ENCODE measurements around the gene GSG1L.

GSG1L gene

DNA sequence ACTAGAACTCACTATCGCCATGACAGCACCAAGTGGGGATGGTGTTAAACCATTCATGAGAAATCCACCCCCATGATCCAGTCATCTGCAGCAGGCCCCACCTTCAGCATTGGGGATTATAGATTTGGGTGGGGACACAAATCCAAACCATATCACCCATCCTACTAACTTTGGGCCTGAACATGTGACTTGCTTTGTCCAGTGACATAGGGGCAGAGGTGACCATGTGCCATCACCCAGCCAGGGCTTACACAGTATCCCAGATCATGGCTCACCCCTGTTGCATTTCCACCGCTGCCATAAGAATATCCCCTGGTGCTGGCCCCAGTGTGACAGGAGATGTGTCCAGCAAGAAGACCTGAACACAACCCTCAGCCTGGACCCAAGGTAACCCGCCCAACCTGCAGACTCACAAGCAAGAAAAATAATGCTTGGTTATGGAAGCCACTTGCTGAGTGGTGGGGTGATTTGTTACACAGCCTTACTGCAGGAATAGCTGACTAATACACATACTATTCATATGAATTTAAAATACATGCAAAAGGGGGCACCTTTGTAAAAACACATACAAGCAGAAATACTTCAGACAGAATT, 130.9 kb downstream of the GSG1L start:
- DNase-seq, result no peak

DNA sequence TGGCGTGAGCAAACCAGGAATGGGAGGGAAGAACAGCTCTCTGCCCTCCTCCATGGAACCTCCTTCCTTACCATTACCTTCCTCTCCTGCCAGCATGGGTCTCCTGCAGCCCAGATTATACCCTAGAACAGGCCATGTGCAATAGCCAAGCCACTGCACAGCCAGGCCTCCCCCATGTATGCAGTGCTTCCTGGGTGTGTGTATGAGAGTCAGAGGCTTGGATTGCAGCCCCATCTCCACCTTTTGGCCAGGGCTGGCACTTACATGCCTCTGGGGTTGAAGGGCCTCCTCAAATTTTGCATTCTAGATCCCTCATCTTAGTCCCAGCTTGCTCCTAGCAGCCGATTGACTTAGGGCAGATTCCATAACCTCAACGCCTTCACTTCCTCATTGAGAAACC, 133.7 kb downstream of the GSG1L start:
- DNase-seq, result no peak

DNA sequence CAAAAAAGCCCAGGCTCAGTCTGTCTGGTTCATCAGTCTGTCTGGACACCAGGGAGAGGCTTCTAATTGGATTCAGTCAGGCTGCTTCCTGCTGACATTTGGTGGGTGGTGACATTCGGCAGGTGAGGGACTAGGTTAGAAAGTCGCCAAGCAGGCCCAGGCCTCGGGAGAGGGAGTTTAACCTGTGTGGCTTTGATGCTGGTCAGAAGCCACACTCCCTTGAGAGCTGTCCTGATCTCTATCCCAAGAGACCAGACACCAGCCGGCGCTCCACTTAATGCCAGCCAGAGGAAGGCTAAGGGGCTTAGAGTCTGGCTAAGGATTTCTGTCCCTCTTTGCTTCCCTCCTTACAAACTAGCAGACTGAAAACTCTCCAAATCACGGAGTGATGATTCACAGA, 135.0 kb downstream of the GSG1L start:
- DNase-seq, result no peak

DNA sequence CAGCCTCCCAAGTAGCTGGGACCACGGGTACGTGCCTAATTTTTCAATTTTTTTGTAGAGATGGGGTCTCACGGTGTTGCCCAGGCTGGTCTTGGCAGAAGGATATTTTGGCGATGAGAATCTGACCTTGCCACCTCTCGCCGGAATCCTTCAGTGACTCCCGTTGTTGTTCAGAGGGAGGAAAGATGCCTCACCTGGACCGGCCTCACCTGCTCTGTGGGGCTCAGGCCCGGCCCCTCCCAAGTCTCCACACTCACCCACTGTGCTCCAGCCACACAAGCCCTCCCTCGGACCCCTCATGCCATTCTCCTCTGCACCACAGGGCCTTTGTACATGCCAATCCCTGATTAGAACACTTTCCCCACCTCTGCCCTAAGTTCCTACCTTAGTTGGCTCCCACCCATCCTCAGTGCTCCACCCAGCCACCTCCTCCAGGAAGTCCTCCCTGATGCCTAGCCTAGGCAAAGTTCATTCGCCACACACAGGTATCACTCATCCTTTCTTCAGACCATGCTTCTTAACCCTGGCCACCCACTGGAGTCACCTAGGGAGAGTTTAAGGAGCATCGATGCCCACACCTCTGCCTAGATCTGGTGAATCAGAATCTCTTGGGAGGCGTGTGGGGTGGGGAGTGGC, 136.1 kb downstream of the GSG1L start:
- no peak for DNase-seq

DNA sequence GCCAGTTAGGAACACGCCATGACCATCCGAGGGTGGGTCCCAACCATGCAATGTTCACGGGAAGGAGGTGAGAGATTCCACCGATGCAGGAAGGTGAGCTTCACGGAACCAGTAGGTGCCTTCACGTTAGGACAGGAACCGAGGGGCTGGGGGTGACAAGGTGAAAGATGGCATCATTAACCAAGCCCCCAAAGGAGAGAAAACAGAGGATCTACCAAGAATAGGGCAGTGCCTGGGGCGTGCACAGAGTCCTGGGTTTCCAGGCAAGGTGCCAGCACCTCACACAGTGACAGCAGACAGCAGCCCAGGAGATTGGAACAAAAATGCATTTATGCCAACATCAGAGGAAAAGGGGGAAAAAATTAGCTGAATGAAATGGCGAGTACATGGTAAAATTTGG, 137.9 kb downstream of the GSG1L start:
- no peak for DNase-seq

DNA sequence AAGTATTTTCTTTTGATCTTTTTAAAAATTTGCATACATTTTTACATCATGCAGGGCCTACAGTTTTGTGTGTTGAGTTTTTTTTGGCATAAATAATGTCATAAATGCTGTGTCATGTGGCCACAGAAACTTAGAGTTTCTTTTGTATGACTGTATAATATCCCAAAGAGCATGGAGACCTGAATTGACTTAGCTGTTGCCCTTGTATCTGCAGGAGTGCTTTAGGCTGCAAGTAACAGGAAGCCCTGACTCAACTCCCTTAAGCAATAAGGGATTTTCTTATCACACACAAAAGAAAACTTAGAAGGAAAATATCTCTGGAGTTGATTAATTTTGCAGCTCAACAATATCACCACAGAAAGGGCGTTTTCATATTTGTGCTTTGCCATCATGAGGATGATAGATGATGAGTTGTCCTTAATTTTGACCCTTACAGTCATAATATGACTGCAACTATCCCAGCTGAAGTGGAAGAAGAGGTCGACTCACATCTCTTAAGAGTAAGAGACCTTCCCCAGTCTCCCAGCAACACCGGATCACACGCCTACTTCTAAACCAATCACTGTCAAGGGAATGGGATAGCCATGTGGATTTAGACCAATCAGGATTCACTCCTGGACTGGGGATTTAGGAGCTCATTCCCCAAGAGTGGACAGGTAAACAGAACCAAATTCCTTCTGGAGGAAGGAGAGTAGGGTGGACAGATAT, 138.9 kb downstream of the GSG1L start:
- DNase-seq, result no peak

DNA sequence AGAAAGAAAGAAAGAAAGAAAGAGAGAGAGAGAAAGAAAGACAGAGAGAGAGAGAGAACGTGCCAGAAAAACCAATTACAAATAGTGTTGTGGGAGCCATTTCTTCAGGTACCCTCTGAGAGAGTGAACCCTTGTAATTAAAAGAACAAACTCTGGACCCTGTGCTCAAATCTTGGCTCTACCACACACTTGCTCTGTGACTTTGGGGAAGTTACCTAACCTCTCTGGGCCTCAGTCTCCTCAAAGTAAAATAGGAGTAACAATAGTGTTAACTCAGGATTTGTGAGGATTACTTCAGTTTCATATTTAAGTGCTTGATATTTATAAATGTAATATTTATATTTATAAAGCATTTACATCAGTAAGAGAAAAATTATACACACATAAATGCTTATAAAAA, 139.8 kb downstream of the GSG1L start:
- no peak for DNase-seq

DNA sequence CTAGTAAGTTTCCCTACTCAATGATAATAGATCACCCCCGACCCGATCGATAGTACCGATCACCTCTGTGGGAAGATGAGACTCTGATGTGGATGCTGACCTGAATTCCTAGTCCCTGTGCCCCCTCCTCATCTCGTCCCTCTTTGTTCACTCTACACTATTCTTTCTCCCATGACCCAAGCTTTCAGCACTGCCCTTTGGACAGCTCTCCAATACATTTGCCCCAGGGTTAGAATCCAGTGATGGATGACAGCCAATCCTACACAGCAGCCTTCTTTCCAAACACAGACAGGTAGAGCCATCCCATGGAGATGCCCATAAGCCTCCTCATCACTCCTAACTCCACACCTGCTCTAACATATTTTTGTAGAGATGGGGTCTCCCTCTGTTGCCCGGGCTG, 141.1 kb downstream of the GSG1L start:
- DNase-seq, result no peak

DNA sequence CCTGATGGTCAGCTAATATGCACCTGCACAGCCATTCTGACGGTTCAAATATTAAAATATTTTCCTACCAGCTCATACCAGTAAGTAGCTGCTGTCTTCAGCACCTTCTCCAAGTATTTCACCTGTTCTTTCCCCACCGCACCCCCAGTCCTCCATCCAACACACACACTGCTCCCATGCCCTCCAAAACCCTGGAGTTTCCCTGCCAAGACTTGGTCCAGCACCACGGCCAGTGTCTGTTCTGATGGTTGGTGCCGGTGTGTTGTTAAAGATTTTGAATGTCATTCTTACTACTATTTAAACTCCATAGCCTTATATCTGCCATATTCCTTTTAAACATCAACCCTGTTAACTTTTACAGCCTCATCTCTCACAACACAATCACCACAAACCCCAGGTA, 142.4 kb downstream of the GSG1L start:
- DNase-seq, result no peak

DNA sequence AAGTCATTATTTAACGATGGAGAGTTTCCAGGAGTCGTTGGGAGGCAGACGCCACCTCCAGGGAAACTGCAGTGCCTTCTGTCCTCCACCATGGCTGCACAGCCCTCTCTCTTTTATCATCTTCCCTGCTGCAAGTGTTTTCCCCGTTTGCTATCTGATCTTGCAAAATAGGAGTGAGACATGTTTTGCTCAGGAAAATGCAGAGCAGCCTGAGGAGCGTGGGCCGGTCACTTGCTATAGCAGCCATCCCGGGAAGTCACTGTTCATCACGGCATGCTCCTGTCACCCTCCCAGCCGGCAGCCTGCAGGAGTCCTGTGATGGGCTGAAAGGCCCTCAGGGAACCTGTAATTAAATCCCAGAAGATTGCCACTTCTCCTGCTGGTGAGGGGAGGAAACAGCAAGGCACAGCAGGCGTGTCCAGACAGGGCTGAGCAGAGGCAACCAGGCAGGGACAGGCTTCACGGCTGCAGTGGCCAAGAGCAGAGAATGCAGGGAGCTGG, 143.1 kb downstream of the GSG1L start:
- DNase-seq, result no peak

DNA sequence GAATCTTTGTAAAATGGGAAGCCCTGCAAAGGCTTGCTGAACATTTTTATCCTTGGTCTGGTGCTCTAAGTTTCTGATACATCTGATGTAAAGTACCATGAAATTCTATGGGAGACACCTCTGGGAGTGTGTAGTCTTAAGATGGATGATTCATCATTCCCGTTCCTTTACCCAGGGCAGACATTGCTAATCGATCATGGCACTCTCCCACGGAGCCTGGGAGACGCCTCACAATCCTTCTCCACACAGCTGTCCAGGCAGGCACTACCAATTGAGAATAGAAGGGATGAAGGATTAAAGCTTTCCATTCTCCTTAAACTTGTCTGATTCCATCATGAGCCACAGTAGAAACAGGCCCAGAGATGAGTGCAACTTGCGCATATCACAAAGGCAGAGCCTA, 144.8 kb downstream of the GSG1L start:
- DNase-seq, result no peak

DNA sequence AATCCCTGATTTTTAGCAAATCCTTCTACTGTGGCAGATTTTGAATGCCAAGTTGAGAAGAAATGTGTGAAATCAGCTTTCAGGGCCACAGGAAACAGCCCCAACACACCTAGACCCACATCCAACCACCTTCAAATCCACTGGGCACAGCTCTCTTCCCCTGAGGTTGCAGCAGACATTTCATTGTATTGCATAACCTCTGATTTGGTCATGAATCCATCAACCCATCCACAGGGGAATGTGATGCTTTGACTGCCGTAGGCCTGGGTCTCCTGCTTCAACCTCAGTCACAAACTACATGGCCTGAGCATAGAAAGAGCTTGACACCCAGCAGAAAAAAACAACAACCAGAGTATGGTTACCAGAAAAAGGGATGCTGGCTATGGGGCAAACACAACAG, 145.6 kb downstream of the GSG1L start:
- DNase-seq, result no peak

DNA sequence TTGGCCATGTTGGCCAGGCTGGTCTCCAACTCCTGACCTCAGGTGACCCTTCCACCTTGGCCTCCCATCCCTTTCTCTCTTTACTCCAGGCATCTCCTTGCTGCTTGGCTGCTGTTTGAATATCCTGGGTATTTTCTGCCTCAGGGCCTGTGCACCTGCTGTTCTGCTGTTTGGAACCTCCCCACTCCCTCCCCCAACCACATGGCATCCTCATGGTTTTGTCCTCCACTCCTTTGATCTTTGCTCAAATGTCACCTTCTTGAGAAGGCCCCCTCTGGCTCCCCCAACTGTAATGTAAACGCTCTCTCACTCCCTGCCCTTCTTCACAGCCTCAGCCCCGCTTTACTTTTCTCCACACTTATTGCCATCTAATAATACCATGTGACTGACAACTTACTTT, 152.0 kb downstream of the GSG1L start:
- no peak for DNase-seq

DNA sequence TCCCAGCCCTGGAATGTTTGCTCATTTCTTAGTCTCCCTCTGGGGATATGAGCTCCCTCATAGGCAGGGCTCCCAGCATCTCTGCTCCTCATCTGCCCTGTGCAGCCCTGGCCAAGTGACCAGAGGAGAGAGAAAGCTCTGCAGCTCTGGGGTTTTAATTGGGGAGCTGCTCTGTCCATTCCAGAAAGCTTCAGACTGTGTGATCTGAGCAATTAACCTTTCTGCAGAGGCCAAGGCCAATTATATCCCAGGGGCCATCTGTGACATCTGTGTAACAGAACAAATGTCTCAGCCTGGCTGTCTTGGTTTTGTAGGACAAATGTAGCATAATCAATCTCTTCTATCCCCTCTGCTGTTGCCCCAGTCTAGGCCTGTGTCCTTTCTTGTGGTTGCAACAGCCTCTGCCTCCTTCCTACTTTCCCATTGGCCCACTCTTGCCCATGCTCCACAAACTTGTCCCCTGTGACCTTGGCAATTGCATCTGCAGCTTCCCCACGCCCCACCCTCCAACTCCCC, 156.0 kb downstream of the GSG1L start:
- no peak for DNase-seq

DNA sequence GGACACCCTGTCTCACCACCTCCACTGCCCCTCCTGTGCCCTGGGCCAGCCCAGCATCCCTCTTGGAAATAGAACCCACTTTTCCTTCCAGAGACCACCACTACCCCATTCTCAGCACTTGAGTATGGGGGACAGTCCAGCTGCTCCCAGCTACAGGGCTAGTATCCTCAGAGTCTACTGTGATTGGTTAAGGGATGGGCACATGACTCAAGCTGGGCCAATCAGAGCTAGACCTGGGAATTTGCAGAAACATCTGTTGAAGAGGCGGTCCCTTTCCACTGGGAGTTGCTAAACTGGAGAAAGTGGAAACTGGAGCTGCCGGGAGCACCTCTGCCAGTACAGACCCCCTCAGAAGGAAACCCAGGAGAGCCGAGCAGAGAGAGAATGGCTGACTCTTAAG, 156.6 kb downstream of the GSG1L start:
- DNase-seq, result no peak

DNA sequence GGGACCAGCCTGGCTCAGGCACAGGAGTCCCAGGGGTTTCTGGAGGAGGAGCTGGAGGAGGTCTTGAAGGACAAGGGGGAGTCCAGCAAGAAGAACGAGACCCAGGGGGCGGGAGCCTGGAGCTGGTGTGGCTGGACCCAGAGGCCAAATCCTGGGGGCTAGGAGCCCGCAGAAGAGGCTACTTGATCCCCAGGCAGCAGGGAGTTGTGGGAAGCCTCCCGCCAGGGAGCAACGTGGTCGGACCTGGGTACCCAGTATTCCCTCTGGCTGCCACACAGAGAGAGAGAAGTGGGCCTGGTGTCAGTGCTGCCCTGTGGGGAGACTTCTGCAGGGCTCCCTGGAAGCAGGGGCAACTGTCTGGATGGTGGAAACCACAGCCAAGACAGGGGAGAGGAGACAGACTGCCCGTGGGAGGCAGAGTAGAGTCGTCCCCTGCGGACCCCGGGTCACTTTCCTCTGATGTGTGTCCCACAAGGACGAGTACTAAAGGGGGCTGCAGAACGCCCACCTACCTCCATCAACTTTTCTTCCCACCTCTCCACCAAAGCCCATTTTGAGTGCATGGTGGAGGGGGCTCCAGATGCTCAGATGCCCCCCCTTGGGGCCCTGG, 160.4 kb downstream of the GSG1L start:
- no peak for DNase-seq

DNA sequence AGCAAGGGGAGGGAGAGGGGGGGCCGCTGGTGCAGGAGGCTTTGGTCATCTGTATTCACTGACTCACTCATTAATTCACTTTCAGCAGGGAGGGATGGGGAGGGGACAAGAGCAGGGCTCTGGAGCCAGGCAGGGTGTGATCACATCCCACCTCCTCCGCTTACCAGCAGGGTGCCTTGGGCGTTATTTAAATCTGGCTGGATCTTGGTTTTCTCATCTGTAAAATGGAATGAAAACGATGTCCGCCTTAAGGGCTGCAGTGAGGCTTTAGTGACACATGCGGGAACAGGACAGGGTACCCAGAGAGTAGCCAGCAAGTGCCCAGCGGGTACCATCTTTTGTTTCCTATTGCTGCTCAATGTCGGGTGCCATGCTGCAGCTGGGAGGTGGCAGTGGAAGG, 161.0 kb downstream of the GSG1L start:
- no peak for DNase-seq

DNA sequence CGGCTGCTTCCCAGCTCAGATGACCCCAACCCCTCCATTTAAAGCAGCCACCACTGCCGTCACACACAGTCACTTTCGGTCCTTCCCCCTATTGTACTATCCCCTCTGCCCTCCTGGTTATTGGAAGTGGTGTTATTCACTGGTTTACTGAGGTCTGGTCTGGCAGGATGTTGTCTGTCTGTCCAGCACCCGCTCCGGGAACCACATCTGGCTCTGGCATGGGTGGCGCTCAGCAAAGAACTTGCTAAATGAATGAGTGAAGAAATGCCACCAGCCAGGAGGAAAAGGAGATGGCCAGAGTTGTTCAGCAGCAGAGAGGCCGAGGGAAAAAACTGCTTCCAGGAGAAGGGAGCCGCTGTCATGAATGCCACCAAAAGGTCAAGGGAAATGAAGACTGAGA, 161.6 kb downstream of the GSG1L start:
- no peak for DNase-seq

DNA sequence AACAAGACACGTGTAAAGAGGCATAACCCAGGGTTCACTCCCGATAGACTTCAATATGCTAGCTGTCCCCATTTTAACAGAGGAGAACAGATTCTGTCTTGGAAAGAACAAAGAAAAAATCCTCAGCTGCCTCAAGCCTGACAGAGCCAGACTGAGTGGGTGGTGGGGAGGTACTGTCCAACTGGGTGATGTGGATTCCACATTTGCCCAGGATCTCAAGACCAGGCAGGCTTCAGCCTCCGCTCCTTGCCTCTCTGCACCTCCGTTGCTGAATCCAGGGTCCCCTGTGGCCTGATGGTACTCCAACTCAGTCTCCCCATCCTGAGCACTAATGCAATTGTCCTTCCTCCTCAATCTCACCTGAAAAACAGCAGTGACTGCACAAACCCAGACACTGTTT, 163.8 kb downstream of the GSG1L start:
- DNase-seq, result no peak

DNA sequence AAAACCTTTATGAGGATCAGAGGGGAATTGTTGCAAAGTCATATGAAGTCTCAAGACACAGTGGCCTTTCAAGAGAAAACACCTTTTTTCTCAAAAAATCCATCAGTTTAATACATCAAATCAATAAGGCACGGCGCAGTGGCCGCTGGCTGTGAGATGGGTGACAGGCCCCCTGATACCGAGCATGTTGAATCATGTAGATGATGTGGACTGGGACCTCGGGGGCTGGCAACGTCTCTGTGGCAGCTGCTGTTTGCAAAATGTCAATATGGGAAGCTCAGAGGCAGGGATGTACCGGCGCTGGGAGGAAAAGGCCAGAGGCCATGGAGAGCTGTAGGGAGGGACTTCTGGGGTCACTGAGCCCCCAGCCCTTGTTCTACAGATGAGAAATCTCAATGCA, 169.1 kb downstream of the GSG1L start:
- DNase-seq, result no peak

DNA sequence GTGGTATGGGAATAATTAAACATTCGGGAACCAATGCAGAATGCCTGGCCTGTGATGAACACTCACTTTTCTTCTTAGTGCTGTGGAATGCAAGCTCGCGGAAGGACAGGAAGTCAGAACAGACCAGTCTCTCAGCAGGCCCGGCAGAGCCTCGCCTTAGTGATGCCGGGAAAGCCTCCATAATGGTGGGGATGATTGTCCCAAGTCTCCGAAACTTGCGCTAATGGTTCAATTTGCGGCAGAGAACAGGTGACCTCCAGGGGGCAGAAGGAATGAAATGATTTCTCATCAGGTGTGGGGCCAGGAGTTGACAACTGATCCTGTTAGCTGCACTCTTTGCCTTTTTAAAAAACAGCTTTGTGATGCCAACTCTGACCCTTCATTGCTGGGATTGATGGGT, 170.6 kb downstream of the GSG1L start:
- DNase-seq, result no peak

DNA sequence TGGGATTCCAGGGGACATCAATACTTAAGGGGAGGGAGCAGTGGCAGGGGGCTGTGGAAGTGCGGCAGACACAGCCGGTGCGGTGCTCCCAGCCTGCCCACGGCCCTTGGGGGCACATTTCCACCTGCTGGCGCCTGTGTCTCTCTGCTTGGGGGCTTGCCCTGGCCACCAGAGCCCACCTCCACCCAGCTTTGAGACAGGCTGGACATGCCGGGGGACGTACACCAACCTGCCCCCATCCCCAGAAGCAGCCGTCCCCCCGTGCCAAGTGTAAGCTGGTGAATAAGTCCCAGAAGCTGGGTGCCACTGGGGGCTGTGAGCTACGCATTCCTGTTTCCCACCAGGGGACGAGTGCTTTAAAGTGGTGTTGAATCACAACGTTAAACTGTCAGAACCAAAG, 172.6 kb downstream of the GSG1L start:
- DNase-seq, result no peak

DNA sequence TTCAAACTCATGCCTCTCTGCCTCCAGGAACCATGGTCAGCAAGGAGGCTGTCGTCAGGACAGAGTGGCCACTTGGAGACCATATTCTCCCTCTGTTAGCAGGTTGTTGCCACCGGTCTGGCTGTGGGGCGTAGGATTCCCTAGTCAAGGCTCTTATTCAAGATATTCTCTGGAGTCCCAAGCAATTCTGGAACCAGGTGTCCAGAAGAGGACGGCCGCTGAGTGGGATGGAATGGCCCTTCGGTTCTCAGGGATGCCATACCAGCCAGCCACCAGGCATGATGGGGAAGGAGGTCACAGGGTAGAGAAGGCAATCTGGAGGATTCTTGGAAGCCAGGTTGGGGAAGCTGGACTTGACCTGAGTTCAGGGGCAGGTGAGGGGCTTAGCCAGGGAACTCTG, 173.5 kb downstream of the GSG1L start:
- no peak for DNase-seq

DNA sequence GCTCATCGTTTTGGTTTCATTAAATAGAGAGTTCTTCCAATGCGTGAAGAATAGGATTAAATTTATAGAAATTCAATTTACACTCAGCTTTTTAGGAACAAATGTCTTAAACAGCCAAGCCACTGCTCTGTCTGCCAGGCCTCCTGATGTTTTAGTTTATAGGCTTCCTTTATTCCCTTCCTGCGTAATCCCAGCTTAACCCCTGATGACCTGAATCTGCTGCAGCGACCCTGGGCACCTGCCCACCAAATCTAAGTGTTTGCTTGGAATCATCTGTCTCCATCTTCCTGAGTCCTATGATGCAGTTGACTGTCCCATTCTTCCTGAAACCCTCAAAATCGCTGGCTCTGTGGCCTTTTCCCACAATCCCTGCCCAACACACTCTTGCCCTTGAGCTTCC, 179.9 kb downstream of the GSG1L start:
- no peak for DNase-seq
